Measurements from ENCODE around the gene HGD. TPM values are rescaled to one million over a fixed set of nuclear protein-coding genes. Genes with fewer than 3 reads are reported as not detected.
"Not testable (repeated sequence)": the region's sequence is repeated elsewhere in the genome, so short reads cannot be mapped to it uniquely, and the experiment has no call there.

HGD gene
- total and polyA plus RNA-seq, 2 experiments from 2014 or later: not detected

DNA sequence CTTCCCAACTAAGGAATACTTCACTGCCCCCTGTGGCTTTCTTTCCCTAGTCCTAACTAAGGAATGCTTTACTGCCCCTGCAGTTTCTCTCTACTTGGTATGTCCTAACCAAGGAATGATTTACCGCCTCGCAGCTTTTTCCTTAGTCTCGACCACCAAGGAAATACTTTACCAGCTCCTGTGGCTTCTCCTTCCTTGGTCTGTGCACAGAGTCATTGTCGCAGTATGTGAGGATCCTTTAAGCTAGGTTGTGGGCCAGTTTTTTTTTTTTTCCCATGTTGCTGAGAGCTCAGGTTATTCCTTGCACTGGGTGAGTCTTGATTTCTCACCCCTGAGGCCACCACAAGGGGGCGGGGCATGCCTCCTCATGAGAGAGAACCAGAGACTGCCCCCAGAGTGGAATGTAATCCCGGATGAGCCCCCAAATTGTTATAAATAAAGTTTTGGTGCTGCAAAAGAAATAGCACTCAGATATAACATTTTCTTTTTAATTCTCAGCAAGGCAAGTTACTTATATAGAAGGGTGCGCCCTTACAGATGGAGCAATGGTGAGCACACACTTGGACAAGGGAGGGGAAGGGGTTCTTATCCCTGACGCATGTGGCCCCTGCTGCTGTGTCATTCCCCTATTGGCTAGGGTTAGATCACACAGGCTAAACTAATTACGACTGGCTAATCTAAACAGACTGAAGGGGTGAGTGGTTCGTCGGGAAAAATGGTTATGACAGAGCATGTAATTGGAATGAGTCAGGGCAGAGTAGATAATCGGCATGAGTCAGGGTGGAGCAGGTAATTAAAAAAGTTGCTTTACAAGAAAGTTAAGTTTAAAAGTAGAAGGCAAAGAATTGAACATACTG is 58.9 kb downstream of the HGD start:
- TF ChIP-seq, protein P1, sequence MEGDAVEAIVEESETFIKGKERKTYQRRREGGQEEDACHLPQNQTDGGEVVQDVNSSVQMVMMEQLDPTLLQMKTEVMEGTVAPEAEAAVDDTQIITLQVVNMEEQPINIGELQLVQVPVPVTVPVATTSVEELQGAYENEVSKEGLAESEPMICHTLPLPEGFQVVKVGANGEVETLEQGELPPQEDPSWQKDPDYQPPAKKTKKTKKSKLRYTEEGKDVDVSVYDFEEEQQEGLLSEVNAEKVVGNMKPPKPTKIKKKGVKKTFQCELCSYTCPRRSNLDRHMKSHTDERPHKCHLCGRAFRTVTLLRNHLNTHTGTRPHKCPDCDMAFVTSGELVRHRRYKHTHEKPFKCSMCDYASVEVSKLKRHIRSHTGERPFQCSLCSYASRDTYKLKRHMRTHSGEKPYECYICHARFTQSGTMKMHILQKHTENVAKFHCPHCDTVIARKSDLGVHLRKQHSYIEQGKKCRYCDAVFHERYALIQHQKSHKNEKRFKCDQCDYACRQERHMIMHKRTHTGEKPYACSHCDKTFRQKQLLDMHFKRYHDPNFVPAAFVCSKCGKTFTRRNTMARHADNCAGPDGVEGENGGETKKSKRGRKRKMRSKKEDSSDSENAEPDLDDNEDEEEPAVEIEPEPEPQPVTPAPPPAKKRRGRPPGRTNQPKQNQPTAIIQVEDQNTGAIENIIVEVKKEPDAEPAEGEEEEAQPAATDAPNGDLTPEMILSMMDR (IDR thresholded peaks at IDR 0.05; ENCODE audit: low read depth, low read length): no peak
- no peak overlapping the region for H3K27ac ChIP-seq
- H3K4me1 ChIP-seq (ENCODE audit: low read depth): no peaks in the 10 kb centered on the region
- H3K27me3 ChIP-seq: no peaks in the 10 kb centered on the region
- H3K4me3 ChIP-seq: no peak overlapping the region
- no peak for DNase-seq (ENCODE audit: low read depth in 1 of 2, low spot score in 1 of 2)
- no peaks in the 10 kb centered on the region for H3K9me3 ChIP-seq (ENCODE audit: low read depth)
- H3K36me3 ChIP-seq: no peaks in the 10 kb centered on the region

DNA sequence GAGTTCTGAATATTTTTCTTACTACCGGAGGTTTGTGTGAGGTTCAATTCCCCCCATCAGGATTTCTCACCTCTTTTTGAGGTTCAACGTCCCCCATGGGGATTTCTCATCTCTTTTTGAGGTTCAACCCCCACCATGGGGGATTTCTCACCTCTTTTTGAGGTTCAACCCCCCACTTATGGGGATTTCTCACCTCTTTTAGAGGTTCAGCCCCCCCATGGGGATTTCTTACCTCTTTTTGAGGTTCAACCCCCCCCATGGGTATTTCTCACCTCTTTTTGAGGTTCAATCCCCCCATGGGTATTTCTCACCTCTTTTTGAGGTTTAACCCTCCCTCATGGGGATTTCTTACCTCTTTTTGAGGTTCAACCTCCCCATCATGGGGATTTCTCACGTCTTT is 59.6 kb downstream of the HGD start:
- Histone ChIP-seq H3K9me3 (ENCODE audit: low read depth) (no peaks in the 10 kb centered on the region), H3K36me3 (no peaks in the 10 kb centered on the region), H3K4me1 (ENCODE audit: low read depth) (no peaks in the 10 kb centered on the region), H3K4me3 (no peak overlapping the region), H3K27me3 (no peaks in the 10 kb centered on the region), H3K27ac (no peak overlapping the region)
- TF ChIP-seq, protein P1 (IDR thresholded peaks at IDR 0.05; ENCODE audit: low read depth, low read length): no peak
- DNase-seq (ENCODE audit: low read depth in 1 of 2, low spot score in 1 of 2): no peak

DNA sequence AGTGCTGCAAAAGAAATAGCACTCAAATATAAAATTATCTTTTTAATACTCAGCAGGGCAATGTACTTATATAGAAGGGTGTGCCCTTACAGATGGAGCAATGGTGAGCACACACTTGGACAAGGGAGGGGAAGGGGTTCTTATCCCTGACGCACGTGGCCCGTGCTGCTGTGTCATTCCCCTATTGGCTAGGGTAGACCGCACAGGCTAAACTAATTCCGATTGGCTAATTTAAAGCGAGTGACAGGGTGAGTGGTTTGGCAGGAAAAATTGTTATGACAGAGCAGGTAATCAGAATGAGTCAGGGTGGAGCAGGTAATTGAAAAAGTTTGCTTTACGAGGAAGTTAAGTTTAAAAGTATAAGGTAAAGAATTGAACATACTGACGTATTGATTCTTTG is 65.3 kb downstream of the HGD start:
- H3K4me3 ChIP-seq; H3K27me3 ChIP-seq; H3K27ac ChIP-seq; DNase-seq (ENCODE audit: low read depth in 1 of 2, low spot score in 1 of 2); H3K36me3 ChIP-seq; H3K4me1 ChIP-seq (ENCODE audit: low read depth); H3K9me3 ChIP-seq (ENCODE audit: low read depth): not testable (repeated sequence)

DNA sequence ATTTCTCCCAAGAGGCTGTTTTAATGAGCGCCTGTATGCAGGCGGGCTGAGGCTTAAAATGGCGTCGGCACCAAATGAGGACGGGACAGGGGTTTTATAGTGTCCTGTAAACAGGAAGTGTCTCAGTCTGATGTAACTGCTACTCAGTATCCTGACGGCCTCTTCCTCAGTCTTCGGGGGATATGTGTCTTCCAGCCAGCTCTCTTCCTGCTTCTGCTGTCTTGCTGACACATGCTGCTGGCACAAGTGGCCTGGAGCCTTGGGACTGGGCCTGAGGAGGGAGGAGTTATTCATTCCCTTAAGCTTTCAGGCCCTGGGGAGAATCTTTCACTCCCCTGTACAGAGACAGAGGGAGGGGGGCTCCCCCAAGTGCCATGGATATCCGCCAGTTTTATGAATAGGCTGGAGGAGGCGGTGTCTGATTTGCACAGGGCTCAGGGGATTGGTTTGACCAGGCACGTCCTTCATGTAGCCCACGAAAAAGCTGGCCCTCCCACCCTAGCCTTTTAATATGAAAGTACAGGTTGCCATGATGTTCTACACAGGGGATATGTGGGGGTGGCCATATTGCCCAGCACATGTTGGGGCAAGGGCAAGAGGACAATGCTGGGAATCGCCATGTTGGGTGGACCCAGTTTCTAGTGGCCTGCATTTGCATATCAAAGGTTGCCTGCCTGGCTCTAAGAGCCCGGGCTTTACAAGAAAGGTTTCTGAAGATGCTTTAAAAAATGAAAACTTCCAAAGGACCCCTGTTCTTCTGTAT is 66.0 kb downstream of the HGD start:
- H3K27me3 ChIP-seq: no peaks in the 10 kb centered on the region
- H3K4me3 ChIP-seq: no peak overlapping the region
- no peak overlapping the region for H3K27ac ChIP-seq
- H3K4me1 ChIP-seq (ENCODE audit: low read depth): no peaks in the 10 kb centered on the region
- peak in 1 of 2 donors; percentile 86 for DNase-seq (ENCODE audit: low read depth in 1 of 2, low spot score in 1 of 2)
- H3K9me3 ChIP-seq (ENCODE audit: low read depth): no peaks in the 10 kb centered on the region
- TF ChIP-seq, protein P1 (IDR thresholded peaks at IDR 0.05; ENCODE audit: low read depth, low read length): no peak
- H3K36me3 ChIP-seq: no peaks in the 10 kb centered on the region

DNA sequence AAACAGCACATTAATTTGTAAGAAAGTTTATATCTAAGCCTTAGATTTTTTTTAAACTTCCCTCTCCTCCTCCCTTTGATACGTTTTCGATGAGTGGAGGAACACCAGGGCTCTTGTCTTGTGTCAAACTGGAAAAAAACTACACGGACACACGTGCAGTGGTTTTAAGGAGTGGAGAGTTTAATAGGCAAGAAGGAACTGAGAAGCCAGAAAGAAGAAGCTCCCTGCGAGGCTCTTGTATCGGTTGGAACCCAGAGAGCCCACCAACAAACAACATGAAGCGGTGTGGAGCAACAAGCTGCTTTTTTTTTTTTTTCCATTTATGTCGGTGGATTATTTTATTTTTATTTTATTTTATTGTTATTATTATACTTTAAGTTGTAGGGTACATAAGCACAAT is 67.3 kb downstream of the HGD start:
- TF ChIP-seq, protein P1 (IDR thresholded peaks at IDR 0.05; ENCODE audit: low read depth, low read length): no peak
- no peaks in the 10 kb centered on the region for H3K9me3 ChIP-seq (ENCODE audit: low read depth)
- no peak overlapping the region for H3K4me3 ChIP-seq
- H3K27me3 ChIP-seq: no peaks in the 10 kb centered on the region
- no peak for DNase-seq (ENCODE audit: low read depth in 1 of 2, low spot score in 1 of 2)
- H3K27ac ChIP-seq: no peak overlapping the region
- H3K36me3 ChIP-seq: no peaks in the 10 kb centered on the region
- no peaks in the 10 kb centered on the region for H3K4me1 ChIP-seq (ENCODE audit: low read depth)

DNA sequence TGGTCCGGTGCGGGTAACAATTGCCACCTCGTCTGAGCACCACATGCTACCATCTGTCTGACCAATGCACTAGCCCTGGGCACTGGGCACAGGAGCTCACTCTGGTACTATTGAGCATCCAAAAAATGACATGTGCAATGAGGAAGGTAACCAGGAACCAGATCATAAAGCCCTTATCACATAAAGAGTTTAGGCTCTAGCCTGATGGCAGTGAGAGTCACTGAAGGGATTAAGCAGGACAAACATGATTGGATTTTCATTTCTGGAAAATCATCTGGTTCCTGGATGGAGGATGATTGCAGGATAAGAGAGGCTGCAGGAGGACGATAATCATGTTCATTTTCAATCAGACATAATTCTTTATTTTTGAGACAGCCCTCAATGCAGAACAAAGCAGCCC is 73.5 kb downstream of the HGD start:
- Histone ChIP-seq H3K27me3 (no peaks in the 10 kb centered on the region), H3K36me3 (no peaks in the 10 kb centered on the region), H3K9me3 (ENCODE audit: low read depth) (no peaks in the 10 kb centered on the region), H3K4me1 (ENCODE audit: low read depth) (no peaks in the 10 kb centered on the region), H3K4me3 (no peak overlapping the region), H3K27ac (no peak overlapping the region)
- TF ChIP-seq, protein P1 (IDR thresholded peaks at IDR 0.05; ENCODE audit: low read depth, low read length): no peak
- DNase-seq (ENCODE audit: low read depth in 1 of 2, low spot score in 1 of 2): no peak

Data from cardiac muscle cell (in vitro differentiated cells and primary cell).